ENCODE results near the gene ENDOU.
A peak's percentile ranks its signal among the peaks of the same experiment; 100 is the strongest.

ENDOU gene

DNA sequence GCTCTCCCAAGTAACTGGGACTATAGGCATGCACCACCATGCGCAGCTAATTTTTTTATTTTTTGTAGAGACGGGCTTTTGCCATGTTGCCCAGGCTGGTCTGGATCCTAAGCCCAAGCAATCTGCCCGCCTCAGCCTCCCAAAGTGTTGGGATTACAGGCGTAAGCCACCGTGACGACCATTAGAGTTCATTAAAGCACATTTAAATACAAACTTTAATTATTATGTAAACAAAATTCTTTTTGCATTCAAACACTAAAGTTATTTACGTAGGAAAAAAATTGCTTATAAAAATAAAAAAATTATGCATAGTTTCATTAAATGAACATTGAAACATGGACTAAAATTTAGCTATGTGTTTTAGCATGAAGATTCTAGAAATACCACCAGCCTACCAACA is 26.7 kb downstream of the ENDOU start:
- ChIA-PET CTCF (interaction anchor here (1.1 to 2.1 kb wide), 7 partner anchors 9 to 201 kb away, joined by 3 to 7 read pairs (median 4); no protein-coding TSS in a partner anchor), POLR2A (interaction anchor here (0.5 kb wide), 1 partner anchor 1194 kb away, joined by 3 read pairs; no protein-coding TSS in a partner anchor)
- DNase-seq (ENCODE audit: extremely low spot score), result no peak
- no peak for TF ChIP-seq CTCF (IDR thresholded peaks at IDR 0.05; ENCODE audit: control extremely low read depth, extremely low read depth, low read depth, missing control alignments)

DNA sequence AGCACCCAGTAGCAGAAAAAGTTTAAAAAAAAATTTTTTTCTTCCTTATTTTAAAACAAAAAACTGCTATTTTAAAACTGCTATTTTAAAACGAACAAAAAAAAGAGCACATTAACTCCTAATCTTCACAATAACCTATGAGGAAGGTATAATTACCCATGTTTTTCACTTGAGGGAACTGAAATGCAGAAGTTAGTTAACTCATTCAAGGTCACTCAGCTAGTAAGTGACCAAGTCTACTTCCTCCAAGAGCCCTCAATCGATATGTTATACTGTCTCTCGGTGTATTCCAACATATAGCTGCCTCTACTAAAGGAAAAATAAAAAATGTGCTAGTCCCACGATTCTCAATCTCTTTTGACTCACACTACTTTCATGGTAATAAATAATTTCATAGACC is 27.2 kb downstream of the ENDOU start:
- CTCF ChIA-PET, result interaction anchor here (1.1 to 2.1 kb wide), 6 partner anchors 8 to 201 kb away, joined by 3 to 7 read pairs (median 4); no protein-coding TSS in a partner anchor
- TF ChIP-seq CTCF (IDR thresholded peaks at IDR 0.05; ENCODE audit: control extremely low read depth, extremely low read depth, low read depth, missing control alignments), result no peak
- no peak for DNase-seq (ENCODE audit: extremely low spot score)
- POLR2A ChIA-PET, result interaction anchor here (0.5 kb wide), 1 partner anchor 1195 kb away, joined by 3 read pairs; no protein-coding TSS in a partner anchor

DNA sequence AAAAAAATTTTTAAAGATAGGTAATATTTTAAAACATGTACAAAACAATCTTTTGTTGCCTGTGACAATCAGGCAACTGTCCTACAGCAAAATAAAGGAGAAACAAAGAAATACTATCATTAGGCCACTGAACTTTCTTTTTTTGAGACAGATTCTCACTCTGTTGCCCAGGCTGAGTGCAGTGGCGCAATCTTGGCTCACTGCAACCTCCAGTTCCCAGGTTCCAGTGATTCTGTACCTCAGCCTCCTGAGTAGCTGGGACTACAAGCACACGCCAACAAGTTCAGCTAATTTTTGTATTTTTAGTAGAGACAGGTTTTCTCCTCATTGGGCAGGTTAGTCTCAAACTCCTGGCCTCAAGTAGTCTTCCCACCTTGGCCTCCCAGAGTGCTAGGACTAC is 36.1 kb downstream of the ENDOU start:
- TF ChIP-seq CTCF (IDR thresholded peaks at IDR 0.05; ENCODE audit: control extremely low read depth, extremely low read depth, low read depth, missing control alignments), result no peak
- ChIA-PET CTCF (no interaction called here), POLR2A (no interaction called here)
- no peak for DNase-seq (ENCODE audit: extremely low spot score)

GRCh38 chr12:47687636-47688035 is 37.7 kb downstream of the ENDOU start:
- DNase-seq (ENCODE audit: extremely low spot score), result no peak
- ChIA-PET POLR2A (no interaction called here), CTCF (interaction anchor here (0.9 to 4.1 kb wide), 11 partner anchors 8 to 1563 kb away, joined by 3 to 25 read pairs (median 5); no protein-coding TSS in a partner anchor)
- TF ChIP-seq CTCF (IDR thresholded peaks at IDR 0.05; ENCODE audit: control extremely low read depth, extremely low read depth, low read depth, missing control alignments), result no peak

GRCh38 chr12:47686645-47687240 is 38.5 kb downstream of the ENDOU start:
- peak; percentile 55 for TF ChIP-seq CTCF (IDR thresholded peaks at IDR 0.05; ENCODE audit: control extremely low read depth, extremely low read depth, low read depth, missing control alignments)
- ChIA-PET POLR2A (no interaction called here), CTCF (interaction anchor here (0.9 to 4.1 kb wide), 13 partner anchors 9 to 1562 kb away, joined by 3 to 25 read pairs (median 5); no protein-coding TSS in a partner anchor)
- peak; percentile 38 for DNase-seq (ENCODE audit: extremely low spot score)

GRCh38 chr12:47679785-47680184 is 45.5 kb downstream of the ENDOU start:
- ChIA-PET CTCF (interaction anchor here (1.5 kb wide), 1 partner anchor 13 kb away, joined by 3 read pairs; no protein-coding TSS in a partner anchor), POLR2A (no interaction called here)
- no peak for TF ChIP-seq CTCF (IDR thresholded peaks at IDR 0.05; ENCODE audit: control extremely low read depth, extremely low read depth, low read depth, missing control alignments)
- DNase-seq (ENCODE audit: extremely low spot score), result no peak

Measured in GM10248 (cell line).